Upper lobe of left lung (tissue), 6 donors: Measurements from ENCODE around the gene SPATA25. TPM values are rescaled to one million over a fixed set of nuclear protein-coding genes. Genes with fewer than 3 reads are reported as not detected.

Experiments
- ATAC-seq, 2 donors: fragments of 200-7000 bp; cut with Tn5 transposase; one replicate each; pipeline ENCODE4 v1.9.1; 2022; ENCODE audit warnings: mild to moderate bottlenecking in 2 of 2, moderate library complexity in 2 of 2; ENCODE audit not compliant: low FRiP score in 2 of 2
- DNase-seq, 2 donors: peaks; one replicate each; pipeline ENCODE4 v3.0.0-alpha.2; 2019 to 2020
- H3K27ac ChIP-seq, 4 donors: fragments of 200-600 bp; sonication (generic); one replicate each; pipeline ENCODE4 v1.5.1; 2016 to 2019
- H3K27me3 ChIP-seq, 4 donors: fragments of 200-600 bp; sonication (generic); one replicate each; pipeline ENCODE4 v1.5.1; 2017 to 2019
- H3K36me3 ChIP-seq, 4 donors: fragments of 200-600 bp; sonication (generic); one replicate each; pipeline ENCODE4 v1.5.1; 2016 to 2019
- H3K4me1 ChIP-seq, 4 donors: fragments of 200-600 bp; sonication (generic); one replicate each; pipeline ENCODE4 v1.5.1; 2018 to 2019
- H3K4me3 ChIP-seq, 4 donors: fragments of 200-600 bp; sonication (generic); one replicate each; pipeline ENCODE4 v1.5.1; 2017 to 2019; ENCODE audit warnings: mild to moderate bottlenecking in 2 of 4, moderate library complexity in 1 of 4
- H3K9me3 ChIP-seq, 4 donors: fragments of 200-600 bp; sonication (generic); one replicate each; pipeline ENCODE4 v1.5.1; 2018 to 2019
- EP300 ChIP-seq, 4 donors: sonication (generic); formaldehyde crosslinking; IDR thresholded peaks; one replicate each; pipeline ENCODE4 v1.5.1; 2017; ENCODE audit warnings: antibody characterized with exemption in 4 of 4, control low read depth in 2 of 4
- POLR2A ChIP-seq, 4 donors: fragments of 450-650 bp; IDR thresholded peaks; one replicate each; pipeline ENCODE4 v1.5.1; 2016 to 2017; ENCODE audit warnings: antibody characterized with exemption in 4 of 4, mild to moderate bottlenecking in 2 of 4
- POLR2AphosphoS5 ChIP-seq, 2 donors: sonication (generic); formaldehyde crosslinking; IDR thresholded peaks; one replicate each; pipeline ENCODE4 v1.5.1; 2017; ENCODE audit warnings: antibody characterized with exemption in 2 of 2
- WGBS, 2 donors: methylation state at CpG; one replicate each; pipeline ENCODE4 v1.1.5; 2017 to 2018; 5-methylcytosine and 5-hydroxymethylcytosine counted together
- total RNA-seq, 6 donors: library from RNA; depleted of rRNA in 4 of 6; stranded (reverse); fragments of >200 nt in 4 of 6; gene quantifications; one replicate each; pipeline versions ENCODE4 v1.1.0 to v1.2.1, GENCODE V29; 2016 to 2021
- TF ChIP-seq, protein P1 (sequence below), 6 experiments: fragments of 450-650 bp in 4 of 6; fragments of 200-600 bp in 2 of 6; sonication (generic) in 2 of 6; IDR thresholded peaks; one replicate each; pipeline ENCODE4 v1.5.1; 2016 to 2019; ENCODE audit warnings: antibody characterized with exemption in 6 of 6
- donor health status: DM: no; HTN: no; CAD: no; lungs with moderate emphysema.
- donor health status: DM: no; HTN: yes; CAD: no; lungs with severe emphysema.

SPATA25 gene
- total RNA-seq, 6 donors from 2014 or later, result 1.3 to 11.5 (median 1.6) TPM

DNA sequence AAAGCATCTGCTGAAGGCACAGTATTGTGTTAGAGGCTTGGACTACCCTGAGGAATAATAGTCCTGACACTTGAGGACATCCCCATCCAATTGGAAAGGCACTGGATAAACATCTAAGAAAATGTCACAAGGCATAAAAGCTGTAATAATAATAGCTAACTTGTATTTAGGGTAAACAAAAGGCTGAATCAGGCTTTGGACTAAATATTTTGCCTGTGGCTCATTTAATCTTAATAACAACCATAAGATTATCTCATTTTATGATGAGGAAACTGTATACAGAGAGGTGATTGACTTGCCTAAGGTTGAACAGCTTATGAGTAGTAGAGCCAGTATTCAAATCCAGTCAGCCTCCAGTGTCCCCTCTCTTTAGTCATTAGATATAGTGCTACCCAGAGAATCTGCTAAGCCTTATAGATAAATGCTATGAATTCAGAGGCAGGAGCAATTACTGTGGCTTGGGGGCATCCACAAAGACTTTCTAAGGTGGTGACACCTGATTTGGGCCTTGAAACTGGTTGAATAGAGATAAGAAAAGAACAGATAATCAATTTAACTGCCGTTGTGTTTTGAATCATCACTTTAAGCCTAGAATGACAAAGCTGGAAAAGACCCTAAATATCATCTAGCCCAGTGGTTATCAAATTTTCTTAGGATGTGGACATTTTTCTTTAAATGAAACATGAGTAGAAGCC lies 13.9 kb downstream of the SPATA25 start:
- Histone ChIP-seq H3K36me3 (peaks cover 5 to 22% (median 18%) of the 10 kb centered on the region in 4 donors), H3K27me3 (no peaks in the 10 kb centered on the region), H3K27ac (no peak overlapping the region), H3K4me3 (no peak overlapping the region), H3K4me1 (no peaks in the 10 kb centered on the region), H3K9me3 (no peaks in the 10 kb centered on the region)
- TF ChIP-seq POLR2A (IDR thresholded peaks at IDR 0.05) (no peak), POLR2AphosphoS5 (IDR thresholded peaks at IDR 0.05) (no peak), EP300 (IDR thresholded peaks at IDR 0.05) (no peak)
- TF ChIP-seq, protein P1, sequence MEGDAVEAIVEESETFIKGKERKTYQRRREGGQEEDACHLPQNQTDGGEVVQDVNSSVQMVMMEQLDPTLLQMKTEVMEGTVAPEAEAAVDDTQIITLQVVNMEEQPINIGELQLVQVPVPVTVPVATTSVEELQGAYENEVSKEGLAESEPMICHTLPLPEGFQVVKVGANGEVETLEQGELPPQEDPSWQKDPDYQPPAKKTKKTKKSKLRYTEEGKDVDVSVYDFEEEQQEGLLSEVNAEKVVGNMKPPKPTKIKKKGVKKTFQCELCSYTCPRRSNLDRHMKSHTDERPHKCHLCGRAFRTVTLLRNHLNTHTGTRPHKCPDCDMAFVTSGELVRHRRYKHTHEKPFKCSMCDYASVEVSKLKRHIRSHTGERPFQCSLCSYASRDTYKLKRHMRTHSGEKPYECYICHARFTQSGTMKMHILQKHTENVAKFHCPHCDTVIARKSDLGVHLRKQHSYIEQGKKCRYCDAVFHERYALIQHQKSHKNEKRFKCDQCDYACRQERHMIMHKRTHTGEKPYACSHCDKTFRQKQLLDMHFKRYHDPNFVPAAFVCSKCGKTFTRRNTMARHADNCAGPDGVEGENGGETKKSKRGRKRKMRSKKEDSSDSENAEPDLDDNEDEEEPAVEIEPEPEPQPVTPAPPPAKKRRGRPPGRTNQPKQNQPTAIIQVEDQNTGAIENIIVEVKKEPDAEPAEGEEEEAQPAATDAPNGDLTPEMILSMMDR (IDR thresholded peaks at IDR 0.05), result no peak
- DNase-seq, result no peak
- 76 to 96% methylated on average over 1 of the region's 1 CpG for WGBS, 2 donors
- ATAC-seq, result no peak

DNA sequence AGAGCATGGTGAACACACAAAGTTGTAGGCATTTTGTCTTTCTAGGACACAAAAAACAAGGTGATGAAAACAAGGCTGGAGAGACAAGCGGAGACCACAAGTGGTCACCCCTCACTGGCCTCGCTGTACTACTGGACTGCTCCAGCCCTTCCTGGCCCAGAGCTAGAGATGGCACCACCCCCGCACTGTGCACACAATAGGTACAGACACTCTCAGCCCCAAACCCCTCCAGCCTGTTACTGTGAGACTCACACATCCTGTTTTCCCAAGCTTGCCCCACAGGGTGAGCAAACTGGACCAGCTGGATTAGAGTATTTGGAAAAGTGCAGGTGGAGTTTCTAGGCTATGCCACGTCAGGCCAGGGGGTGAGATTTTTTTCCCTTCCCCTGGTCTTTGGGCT lies 14.8 kb downstream of the SPATA25 start:
- WGBS, 2 donors, result 82 to 99% methylated on average over 4 of the region's 4 CpGs
- H3K4me3 ChIP-seq, result no peak overlapping the region
- no peaks in the 10 kb centered on the region for H3K4me1 ChIP-seq
- H3K36me3 ChIP-seq, result peaks cover 0 to 13% (median 10%) of the 10 kb centered on the region in 4 donors
- no peak overlapping the region for H3K27ac ChIP-seq
- no peaks in the 10 kb centered on the region for H3K27me3 ChIP-seq
- TF ChIP-seq EP300 (IDR thresholded peaks at IDR 0.05), result no peak
- TF ChIP-seq POLR2AphosphoS5 (IDR thresholded peaks at IDR 0.05), result no peak
- no peak for TF ChIP-seq POLR2A (IDR thresholded peaks at IDR 0.05)
- TF ChIP-seq, protein P1 (IDR thresholded peaks at IDR 0.05), result no peak
- ATAC-seq (peak in 1 of 2 donors; percentile 55), DNase-seq (no peak)
- no peaks in the 10 kb centered on the region for H3K9me3 ChIP-seq

DNA sequence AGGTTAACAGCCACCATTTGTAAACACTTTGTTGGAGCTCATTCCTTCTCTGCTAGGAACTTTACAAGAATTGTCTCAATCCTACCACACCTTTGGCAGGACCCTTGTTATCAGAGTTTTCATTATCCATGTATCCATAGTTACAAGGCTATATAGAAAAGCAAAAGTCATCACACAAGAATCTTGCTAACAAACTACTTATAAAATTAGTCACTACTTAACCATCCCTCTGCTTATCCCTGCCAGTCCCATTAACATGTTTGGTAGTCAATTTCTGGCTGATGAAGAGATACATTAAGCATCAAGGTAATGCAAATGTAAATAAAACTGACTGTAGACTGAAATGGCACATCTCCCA lies 19.6 kb downstream of the SPATA25 start:
- Histone ChIP-seq H3K36me3 (no peaks in the 10 kb centered on the region), H3K27me3 (no peaks in the 10 kb centered on the region), H3K4me3 (no peak overlapping the region), H3K9me3 (no peaks in the 10 kb centered on the region), H3K4me1 (no peaks in the 10 kb centered on the region), H3K27ac (no peak overlapping the region)
- no peak for ATAC-seq
- no peak for TF ChIP-seq POLR2A (IDR thresholded peaks at IDR 0.05)
- no peak for TF ChIP-seq EP300 (IDR thresholded peaks at IDR 0.05)
- TF ChIP-seq, protein P1 (IDR thresholded peaks at IDR 0.05), result no peak
- no peak for TF ChIP-seq POLR2AphosphoS5 (IDR thresholded peaks at IDR 0.05)
- no peak for DNase-seq

DNA sequence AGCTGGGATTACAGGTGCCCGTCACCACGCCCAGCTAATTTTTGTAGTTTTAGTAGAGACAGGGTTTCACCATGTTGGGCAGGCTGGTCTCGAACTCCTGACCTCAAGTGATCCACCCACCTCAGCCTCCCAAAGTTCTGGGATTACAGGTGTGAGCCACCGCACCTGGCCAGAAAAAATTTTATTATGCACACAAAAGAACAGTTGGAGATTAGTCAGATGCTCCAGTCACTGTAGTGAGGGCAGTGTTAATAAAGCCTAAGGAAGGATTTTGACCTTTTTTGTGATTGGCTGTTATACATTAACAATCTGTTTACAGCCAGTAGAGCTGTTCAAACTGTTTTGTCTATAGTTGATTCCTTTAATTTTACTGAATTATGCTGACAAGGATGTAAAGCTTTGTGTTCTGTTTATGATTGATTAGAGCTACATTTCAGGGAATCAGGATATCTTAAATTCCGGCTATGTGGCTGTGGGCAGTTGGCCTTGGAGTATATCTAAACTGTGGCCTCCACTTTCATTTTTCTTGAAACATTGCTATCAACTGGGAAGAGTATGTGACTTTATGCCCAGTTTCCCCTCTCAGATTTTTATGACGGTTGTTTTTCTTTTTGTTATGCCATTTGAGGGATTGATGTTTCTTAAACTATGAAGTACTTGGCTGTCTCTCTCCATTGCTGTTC lies 20.1 kb downstream of the SPATA25 start:
- H3K36me3 ChIP-seq, result no peaks in the 10 kb centered on the region
- no peak for ATAC-seq
- H3K4me1 ChIP-seq, result no peaks in the 10 kb centered on the region
- no peak overlapping the region for H3K27ac ChIP-seq
- H3K9me3 ChIP-seq, result no peaks in the 10 kb centered on the region
- 87 to 88% methylated on average over 6 of the region's 6 CpGs for WGBS, 2 donors
- no peaks in the 10 kb centered on the region for H3K27me3 ChIP-seq
- DNase-seq, result no peak
- no peak overlapping the region for H3K4me3 ChIP-seq
- TF ChIP-seq, protein P1 (IDR thresholded peaks at IDR 0.05), result no peak
- TF ChIP-seq EP300 (IDR thresholded peaks at IDR 0.05), result no peak
- no peak for TF ChIP-seq POLR2A (IDR thresholded peaks at IDR 0.05)
- TF ChIP-seq POLR2AphosphoS5 (IDR thresholded peaks at IDR 0.05), result no peak
